ENCODE results near the gene NEK9. TPM values are rescaled to one million over a fixed set of nuclear protein-coding genes. Genes with fewer than 3 reads are reported as not detected.
"Not testable (repeated sequence)": the region's sequence is repeated elsewhere in the genome, so short reads cannot be mapped to it uniquely, and the experiment has no call there.

Gene NEK9
- total RNA-seq: 20.1 and 81.5 TPM in 2 replicates

DNA sequence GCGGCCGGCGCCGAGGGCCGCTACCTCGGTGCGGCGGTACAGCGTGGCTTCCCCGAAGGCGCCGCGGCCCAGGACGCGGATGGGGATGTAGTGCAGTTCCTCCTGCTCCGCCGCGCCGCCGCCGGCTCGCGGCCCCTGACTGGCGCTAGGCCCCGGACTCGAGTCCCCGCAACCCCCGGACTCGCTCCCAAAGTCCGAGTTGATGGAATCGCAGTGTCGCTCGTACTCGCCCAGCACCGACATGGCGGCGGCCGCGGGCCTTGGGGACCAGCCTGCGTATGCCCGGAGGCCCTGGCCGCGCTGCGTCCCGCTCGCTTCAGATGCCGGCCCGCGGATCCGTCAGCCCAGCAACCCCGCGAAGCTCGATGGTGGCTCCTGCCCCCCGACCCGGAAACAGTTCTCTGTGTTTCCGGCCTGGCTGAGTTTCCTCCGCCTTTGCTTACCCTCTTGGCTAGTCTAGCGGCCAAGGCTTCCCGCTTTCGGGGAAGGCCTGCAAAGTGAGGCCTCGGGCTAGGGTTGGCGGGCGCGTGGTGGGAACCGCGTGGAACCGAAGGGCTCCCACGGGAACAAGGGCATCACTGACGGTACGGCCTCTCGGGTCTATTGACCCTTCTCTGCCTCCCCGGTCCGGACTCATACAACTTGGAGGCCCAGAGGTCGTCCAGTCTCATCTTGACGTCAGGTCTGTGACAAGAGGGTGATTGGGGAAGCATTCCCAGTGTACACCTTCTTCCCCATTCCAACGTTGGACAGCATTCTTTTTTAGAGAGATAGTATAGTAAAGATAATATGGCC lies at the start of gene NEK9:
Gene NEK9 (minus strand): TSS at position 370 of the 795 bp plus-strand sequence. CDS start 127 bp downstream, at position 243.
- peak; percentile 65 for DNase-seq (ENCODE audit: low read depth)

DNA sequence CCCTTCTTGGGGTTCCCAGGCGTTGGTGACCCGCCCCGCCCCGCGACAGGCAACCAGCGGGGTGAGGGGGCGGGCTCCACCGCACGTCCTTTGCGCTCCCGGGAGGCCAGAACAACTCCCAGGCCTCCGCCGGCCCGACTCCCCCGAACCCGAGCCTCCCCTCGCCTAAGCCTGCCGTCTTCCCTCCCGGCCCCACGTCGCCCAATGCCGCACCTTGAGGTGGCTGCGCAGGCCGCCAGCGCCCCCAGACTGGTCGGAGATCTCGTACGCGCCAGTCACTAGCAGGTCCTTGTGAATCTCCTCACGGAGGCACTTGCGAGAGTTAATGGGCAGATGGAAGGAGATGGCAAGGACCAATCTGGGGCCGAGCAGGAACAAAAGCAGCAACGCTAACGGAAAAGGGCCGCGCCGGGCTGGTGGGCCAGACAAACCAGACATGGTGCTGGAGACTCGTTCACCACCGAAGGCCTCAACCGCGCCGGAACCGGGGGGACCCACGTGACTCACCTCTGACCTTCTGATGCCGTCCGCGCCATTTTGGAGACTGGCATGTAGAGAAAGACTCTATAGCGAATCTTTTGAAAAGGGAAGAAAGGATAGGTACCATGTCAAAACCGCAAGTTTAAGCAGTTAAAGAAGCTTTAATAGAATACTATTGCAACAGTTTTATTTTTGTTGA lies 49.4 kb upstream of the NEK9 start, which contains the start of gene TMED10:
Gene TMED10 (minus strand): TSS at position 471 of the 679 bp plus-strand sequence. CDS start 33 bp downstream, at position 438.
- DNase-seq (ENCODE audit: low read depth): no peak

DNA sequence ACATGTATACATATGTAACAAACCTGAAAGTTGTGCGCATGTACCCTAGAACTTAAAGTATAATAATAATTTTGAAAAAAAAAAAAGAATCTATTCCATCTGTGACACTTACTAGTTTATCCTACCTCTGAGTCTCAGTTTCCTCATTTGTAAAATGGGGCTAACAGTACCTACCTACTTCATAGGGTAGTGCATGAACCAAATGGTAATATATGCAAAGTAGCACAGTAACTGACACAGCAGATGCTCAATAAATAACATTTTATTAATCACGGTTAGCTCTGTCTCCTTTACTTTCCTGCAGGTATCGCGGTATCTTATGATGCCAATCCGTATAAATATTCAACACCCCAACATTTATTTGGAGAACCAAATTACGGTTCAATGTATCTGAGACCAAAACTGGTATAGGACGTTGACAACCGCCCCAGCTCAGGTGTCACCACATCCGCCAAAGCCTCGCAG lies 48.9 kb upstream of the NEK9 start:
- DNase-seq (ENCODE audit: low read depth): no peak

DNA sequence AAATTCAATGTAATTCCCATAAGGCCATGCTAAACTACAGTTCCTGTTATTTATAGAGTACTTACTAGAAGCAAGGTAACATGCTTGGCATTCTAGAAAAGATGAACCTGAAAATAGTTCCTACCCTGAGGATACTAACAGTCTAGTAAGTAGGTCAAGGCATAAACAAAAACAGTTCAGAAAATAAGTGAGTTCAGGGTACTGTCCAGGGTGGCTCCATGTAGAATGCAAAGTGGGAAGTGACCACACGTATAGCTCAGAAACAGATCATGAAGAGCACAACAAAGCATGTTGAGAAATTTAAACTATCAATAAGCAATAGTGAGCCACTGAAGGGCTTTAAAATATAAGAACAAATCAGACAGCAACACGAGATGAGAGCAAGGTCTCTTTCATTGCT lies 47.2 kb upstream of the NEK9 start:
- DNase-seq (ENCODE audit: low read depth): no peak

DNA sequence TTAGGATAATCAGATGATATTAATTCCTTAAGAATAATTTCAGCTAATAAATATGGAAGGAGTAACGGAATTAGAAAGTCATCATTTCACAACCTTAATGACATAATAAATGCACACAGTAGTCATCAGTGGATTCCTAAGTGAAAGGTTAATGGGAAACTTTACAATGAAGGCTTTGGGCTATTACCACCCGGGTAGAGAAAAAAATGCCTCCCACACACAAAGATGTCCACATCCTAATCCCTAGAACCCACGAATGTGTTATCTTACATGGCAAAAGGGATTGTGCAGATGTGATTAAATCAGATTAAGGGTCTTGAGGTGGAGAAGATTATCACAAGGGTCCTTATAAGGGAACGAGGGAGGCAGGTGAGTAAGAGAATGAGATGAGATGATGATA lies 43.9 kb upstream of the NEK9 start:
- DNase-seq (ENCODE audit: low read depth): no peak

DNA sequence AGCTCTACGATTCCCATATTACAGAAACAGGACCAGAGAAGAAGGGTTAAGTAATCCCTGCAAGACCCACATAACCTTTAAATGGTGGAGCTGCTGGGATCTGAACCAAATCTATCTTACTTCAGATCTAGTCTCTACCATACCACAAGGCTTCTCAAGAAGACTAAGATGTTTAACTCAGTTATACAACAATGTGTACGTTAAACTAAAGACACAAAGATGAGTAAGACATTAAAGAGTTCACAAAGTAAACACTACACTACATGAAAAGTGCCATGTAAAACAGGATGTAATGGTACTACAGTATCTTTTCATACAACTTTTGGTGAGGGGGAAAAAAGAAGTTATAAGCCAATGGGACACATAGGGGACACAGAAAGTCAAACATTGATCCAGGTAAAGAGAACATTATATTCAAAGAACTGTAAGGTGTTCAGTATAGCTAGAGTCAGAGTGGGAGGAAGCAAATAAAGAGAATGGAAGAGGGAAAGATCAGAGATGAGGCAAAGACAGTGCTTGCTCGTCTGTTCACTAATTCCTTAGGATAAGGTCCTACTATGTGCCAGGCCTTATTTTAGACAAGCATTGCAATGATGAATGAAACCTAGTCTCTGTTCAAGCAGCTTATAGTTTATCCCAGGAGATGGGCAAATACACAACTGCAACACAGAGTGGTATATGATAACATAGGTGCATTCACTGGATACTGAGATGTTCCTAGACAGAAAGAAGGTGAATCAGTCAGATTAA lies 41.9 kb upstream of the NEK9 start:
- no peak for DNase-seq (ENCODE audit: low read depth)

DNA sequence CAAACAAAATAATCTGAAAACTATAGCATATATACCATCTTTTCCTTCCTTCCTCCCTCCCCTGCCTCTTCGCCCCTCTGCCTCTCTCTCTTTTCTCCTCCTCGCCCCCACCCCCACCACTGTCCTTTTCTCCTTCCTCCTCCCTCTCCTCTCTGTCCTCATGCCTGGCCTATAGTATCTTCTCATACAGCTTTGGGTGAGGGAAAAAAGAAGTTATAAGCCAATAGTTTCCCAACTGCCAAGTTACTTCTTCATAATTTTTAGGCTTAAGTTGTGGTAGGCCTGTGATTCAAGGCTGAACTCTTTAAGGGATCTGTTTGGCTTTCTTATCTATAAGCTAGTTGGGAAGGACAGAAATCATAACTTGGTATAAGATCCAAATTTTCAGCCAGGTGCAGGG lies 40.5 kb upstream of the NEK9 start:
- no peak for DNase-seq (ENCODE audit: low read depth)

DNA sequence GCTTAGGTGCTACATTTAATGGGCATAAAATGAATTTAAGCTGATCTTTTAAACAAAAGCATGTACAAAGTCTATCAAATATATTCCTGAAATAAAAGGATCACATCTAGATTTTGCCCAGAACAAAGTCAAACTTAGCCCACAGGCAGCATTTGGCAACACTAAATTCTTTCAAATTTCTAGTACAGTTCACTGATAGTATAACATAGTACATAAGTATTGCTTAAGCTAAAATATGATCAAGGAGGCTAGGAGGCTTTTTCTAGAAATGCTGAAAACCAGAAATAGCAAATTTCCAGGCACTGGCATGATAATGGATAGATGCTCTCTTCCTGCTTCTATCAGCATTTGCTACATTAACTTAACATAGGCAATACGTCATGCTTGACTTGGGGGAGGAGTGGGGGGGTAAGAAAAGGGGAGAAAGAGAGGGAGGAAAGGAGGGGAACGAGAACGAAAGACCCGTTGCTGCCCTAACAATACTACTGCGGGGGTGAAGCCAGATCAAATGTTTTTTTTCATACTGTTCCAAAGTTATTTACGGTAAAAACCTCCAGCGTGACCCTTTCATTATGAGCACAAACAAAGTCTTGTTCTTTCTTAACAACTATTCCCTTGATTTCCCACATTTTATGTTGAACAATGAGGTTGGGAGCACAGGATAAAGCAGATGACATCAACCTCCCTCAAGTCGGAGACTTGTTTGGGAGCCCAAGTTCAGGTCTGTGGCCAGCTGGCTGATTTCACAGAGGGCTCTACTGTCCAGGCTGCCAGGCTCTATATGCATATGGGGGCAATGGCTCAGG lies 38.9 kb upstream of the NEK9 start:
- no peak for DNase-seq (ENCODE audit: low read depth)

DNA sequence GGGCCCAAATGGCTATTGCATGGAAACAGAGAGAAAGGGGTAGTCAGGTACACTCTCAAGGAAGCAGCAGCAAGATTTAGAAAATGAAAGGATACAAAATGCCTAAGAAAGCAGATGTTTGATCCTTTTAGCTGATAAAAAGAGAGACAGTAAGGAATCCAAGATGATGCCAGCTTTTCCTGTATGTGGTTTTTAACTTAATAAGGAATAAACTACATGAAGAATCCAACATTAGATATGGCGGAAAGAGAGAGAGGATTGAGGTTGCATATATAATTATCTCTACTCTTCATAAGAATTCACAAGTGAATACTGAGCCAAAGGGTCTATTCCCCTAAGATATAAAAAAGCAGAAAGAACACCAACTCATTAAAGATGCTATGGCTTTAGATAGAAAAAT lies 38.0 kb upstream of the NEK9 start:
- no peak for DNase-seq (ENCODE audit: low read depth)

DNA sequence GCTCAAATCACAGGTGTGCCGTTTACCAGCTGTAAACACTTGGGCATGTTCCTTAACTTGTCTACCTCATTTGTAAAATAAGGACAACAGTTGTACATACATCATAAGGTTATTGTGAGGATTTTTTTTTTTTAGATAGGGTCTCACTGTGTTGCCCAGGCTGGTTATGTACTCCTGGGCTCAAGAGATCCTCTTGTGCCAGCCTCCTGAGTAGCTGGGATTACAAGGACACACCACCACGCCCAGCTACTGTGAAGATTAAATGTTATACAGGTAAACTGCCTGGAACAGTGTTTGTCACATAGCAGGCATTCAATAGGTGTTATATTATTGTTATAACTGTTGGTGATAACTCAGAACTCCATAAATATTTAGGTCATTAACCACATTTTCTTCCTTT lies 36.8 kb upstream of the NEK9 start:
- no peak for DNase-seq (ENCODE audit: low read depth)

DNA sequence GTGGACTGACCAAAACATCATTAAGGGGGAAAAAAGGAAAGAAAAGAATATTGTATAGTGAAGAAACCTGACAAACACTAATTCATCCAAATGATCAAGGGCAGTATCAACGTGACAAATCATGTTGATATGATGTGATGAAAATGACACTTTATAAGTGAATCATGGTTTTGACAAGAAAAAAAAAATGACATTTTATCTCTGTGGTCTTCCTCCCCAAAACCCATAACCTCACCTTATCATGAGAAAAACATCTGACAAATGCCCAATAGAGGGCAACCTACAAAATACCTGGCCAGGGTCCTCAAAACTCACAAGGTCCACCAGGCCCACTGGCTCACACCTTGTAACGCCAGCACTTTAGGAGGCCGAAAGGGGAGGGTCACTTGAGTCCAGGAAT lies 35.8 kb upstream of the NEK9 start:
- no peak for DNase-seq (ENCODE audit: low read depth)

DNA sequence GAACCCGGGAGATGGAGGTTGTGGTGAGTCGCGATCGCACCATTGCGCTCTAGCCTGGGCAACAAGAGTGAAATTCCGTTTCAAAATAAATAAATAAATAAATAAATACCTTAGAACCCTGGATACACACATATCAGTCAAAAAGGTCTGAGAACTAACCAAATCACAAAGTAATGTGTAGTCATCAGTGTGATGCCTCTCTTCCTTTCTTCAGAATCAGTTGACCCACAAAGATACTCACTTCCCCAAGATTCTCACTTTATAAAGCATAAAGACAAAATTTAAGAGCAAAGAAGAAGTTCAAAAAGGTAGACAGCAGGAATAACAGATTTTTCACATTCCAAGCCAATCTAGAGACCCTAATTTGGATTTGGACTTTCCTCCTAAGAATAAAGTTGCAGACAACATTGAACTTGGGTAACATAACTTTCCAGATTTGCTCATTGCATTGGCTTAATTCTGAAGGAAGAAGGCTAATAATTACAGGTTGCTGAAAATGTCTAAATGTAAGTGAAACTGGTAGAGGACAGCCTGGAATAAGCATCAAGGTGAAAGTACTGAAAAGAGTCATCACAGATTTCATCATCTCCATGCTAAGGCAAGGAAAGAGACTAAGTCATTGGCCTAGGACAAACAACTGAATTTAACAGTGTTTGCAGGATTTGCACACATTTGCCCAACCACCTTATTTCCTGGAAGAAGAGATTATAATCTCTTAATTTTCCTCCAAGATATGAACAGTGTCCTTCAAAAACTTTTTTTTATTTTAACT lies 32.2 kb upstream of the NEK9 start:
- peak; percentile 61 for DNase-seq (ENCODE audit: low read depth)

DNA sequence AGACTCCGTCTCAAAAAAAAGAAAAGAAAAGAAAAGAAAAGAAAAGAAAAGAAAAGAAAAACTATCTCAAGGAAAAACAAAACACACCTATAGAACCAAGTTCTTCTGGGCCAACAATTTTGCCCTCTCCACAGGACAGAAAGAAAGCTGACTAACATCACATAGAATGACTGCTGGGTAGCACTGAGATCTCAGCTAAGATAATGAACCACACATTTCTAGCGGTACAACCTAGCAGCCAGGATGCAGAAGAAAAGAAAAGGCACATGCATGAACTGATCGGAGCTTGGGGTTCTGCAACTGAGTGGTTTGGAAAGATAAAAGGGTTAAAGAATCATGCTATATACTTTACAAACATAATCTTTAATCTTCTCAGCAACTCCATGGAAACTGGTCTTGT lies 30.1 kb upstream of the NEK9 start:
- no peak for DNase-seq (ENCODE audit: low read depth)

DNA sequence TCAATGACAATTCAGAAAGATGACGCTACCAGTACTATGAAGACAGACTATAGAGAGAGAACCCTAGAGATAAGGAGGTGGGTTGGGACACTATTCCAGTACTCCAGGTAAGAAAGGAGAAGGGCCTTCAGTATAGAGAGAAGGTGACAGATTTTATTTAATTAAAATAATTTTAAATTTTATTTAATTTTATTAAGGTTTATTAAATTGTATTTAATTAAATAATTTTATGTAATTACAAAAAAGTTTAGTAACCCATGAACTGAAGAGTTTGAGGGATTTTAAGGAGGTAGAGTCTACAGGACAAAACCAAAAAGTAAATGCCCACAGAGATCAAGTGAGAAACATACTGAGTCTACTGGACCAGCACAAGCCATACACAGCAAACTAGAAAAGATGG lies 29.3 kb upstream of the NEK9 start:
- DNase-seq (ENCODE audit: low read depth): no peak

DNA sequence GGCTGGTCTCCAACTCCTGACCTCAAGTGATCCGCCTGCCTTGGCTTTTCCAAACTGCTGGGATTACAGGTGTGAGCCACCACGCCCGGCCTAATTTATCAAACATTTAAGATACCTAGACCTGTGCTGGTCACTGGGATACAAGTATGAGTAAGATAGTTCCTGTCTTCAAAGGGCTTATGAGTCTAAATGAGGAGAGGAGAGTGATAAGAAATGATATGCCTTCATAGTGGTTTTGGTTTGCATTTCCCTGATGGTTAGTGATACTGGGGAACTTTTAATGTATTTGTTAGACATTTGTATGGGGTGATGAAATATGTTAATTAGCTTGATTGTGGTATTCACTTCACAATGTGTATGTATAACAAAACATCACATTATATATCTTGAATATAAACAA lies 28.3 kb upstream of the NEK9 start:
- no peak for DNase-seq (ENCODE audit: low read depth)

DNA sequence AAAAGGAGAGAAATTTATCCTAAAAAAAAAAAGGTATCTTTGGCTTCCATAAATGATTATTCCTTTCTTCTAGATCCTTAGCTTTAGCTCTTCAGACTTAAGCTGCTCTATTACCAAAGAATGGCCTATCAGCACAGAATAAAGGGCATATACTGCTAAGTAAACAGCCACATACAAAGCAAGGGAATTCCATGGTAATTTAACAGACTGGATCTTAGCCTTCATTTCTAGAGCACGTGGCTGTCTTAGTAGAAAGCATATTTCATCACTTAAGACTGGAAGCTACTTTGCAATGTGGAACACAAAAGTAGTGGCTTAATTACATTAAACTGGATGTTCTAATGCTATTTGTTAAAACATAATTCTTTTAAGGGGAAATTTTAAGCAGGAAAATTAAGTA lies 26.4 kb upstream of the NEK9 start:
- no peak for DNase-seq (ENCODE audit: low read depth)

DNA sequence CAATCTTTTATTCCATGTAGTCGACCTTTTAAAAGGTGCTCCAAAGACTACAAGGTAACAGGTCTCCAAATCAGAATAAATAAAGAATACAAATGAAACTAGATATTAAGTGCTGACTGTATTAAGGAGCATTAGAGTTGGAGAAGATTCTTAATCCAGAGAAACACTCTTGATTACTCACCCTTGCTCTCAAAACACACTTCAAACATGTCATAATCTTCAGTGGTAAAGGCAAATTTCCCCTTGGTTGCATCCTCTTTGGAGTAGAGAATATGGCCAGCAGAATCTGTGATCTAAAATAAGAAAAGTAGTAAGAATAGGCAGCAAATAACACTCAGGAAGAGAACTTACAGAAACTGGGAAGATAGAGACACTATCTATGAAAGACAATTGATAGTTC lies 25.0 kb upstream of the NEK9 start:
- DNase-seq (ENCODE audit: low read depth): no peak

DNA sequence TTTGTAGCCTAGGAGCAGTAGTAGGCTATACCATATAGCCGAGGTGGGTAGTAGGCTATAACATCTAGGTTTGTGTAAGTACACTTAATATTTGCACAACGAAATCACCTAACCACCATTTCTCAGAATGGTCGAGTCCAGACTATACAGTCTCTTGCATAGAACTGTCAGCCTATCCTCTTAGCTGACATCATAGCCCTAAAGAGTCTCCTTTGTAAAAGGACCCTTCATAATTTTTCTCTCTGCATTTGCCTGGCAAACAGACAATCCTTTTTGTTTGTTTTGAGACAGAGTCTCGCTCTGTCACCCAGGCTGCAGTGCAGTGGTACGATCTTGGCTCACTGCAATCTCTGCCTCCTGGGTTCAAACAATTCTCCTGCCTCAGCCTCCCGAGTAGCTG lies 23.8 kb upstream of the NEK9 start:
- DNase-seq (ENCODE audit: low read depth): not testable (repeated sequence)

DNA sequence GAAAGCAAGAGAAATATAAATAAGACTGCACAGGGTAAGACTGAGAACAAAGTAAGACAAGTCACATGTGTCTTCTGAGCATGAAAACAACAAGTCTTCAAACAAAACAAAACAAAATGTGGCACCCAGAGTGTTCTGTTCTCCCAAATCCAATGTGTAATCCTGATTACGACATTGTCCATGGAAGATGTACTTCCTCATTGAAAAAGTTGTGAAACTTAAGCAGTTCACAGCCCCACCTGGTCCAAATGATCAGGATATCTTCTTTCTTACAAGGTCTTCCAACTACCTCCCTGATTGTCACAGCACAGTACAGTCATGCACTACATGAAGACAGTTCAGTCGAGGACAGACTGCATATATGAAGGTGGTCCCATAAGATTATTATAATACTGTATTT lies 23.3 kb upstream of the NEK9 start:
- peak; percentile 63 for DNase-seq (ENCODE audit: low read depth)

DNA sequence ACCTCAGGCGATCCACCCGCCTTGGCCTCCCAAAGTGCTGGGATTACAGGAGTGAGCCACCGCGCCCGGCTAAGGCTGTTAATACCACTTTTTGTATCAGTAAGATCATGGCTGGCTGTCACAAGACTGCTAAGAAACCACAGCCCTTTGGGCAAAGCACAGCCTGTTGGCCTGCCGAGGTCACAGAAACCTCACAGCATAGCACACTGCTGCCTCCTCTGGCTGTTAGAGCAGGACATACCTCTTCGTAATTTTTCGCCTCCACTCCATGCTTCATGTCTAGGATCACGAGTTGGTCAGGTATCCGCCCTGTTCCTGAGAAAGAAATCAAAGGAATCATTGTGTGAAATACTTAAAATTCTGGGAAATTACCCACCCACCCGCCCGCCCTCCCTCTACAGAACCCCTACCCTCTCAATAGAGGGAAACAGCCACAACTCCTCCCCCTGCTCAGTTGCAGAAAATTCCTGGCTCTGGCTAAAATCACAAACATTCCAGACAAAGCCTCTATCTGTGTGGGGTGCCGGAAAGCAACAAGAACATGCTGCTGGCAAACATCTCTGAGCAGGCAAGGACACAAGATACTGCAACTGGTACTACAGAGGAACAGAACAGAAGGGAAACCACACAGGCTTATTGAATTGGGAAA lies 20.7 kb upstream of the NEK9 start:
- peak; percentile 67 for DNase-seq (ENCODE audit: low read depth)

All from renal cortical epithelial cell (primary cell).